CD4-positive, alpha-beta T cell treated with Interleukin-4 for 1 hour (primary cell): Measurements from ENCODE around the gene CLRN2.
"Not testable (repeated sequence)": the region's sequence is repeated elsewhere in the genome, so short reads cannot be mapped to it uniquely, and the experiment has no call there.

Experiments
- DNase-seq, 2 donors: peaks; one replicate each; pipeline ENCODE4 v3.0.0-alpha.2; 2020 to 2022

Gene CLRN2

GRCh38 chr4:17510582-17510981 lies 4.4 kb upstream of the CLRN2 start:
- DNase-seq: no peak

- DNase-seq: no peak
Observed at GRCh38 chr4:17511051-17511450, 3.9 kb upstream of the CLRN2 start.

GRCh38 chr4:17511509-17511949 lies 3.4 kb upstream of the CLRN2 start:
- DNase-seq: peak in 1 of 2 donors; percentile 40

GRCh38 chr4:17511950-17512795 lies 2.8 kb upstream of the CLRN2 start, which contains the start of gene QDPR:
QDPR (minus strand) TSS chr4:17512090; CDS start chr4:17512054, 36 bp downstream.
- DNase-seq: peak; percentile 67 to 71

- DNase-seq: no peak
Observed at GRCh38 chr4:17512973-17513665, 1.8 kb upstream of the CLRN2 start.

- DNase-seq: no peak
Observed at GRCh38 chr4:17515445-17516407, 761 bp downstream of the CLRN2 start.

- DNase-seq: no peak
Observed at GRCh38 chr4:17516980-17517379, 2.0 kb downstream of the CLRN2 start.

- no peak for DNase-seq
Observed at GRCh38 chr4:17517664-17518063, 2.7 kb downstream of the CLRN2 start.

- no peak for DNase-seq
Observed at GRCh38 chr4:17521595-17521994, 6.6 kb downstream of the CLRN2 start.

GRCh38 chr4:17523662-17524061 lies 8.7 kb downstream of the CLRN2 start:
- no peak for DNase-seq

- DNase-seq: no peak
Observed at GRCh38 chr4:17526695-17527477, 11.9 kb downstream of the CLRN2 start.

GRCh38 chr4:17528551-17529165 lies 13.7 kb downstream of the CLRN2 start:
- DNase-seq: no peak

- DNase-seq: no peak
Observed at GRCh38 chr4:17531538-17532285, 16.7 kb downstream of the CLRN2 start.

GRCh38 chr4:17534705-17535104 lies 19.7 kb downstream of the CLRN2 start:
- no peak for DNase-seq

GRCh38 chr4:17535242-17535641 lies 20.3 kb downstream of the CLRN2 start:
- no peak for DNase-seq

- no peak for DNase-seq
Observed at GRCh38 chr4:17535906-17536305, 20.9 kb downstream of the CLRN2 start.

GRCh38 chr4:17537060-17537459 lies 22.1 kb downstream of the CLRN2 start:
- DNase-seq: not testable (repeated sequence)

GRCh38 chr4:17544205-17544604 lies 29.2 kb downstream of the CLRN2 start:
- peak in 1 of 2 donors; percentile 26 for DNase-seq

GRCh38 chr4:17544831-17545234 lies 29.9 kb downstream of the CLRN2 start:
- no peak for DNase-seq

GRCh38 chr4:17545374-17546140 lies 30.6 kb downstream of the CLRN2 start:
- DNase-seq: no peak
